ENCODE results near the gene TTC34.
"Not testable (repeated sequence)": the region's sequence is repeated elsewhere in the genome, so short reads cannot be mapped to it uniquely, and the experiment has no call there.

Gene TTC34

DNA sequence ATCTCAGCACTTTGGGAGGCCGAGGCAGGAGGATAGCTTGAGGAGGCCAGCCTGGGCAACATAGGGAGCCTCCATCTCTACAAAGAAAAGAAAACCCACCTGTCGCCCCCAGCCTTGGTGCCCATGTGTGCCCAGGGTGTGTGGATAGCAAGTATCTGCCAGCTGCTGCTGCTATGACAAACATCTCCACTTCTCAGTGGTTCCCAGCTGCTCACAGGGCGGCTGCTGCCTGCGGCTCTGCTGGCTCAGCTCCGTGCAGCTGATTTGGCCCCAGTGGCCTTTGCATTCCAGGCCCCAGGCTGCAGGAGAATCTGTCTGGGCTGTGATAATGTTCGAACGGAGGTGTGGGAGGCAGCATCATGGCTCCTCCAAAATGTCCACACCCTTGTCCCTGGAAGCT lies 10.6 kb upstream of the TTC34 start:
- DNase-seq = no peak

GRCh38 chr1:2811533-2811918 lies 10.0 kb upstream of the TTC34 start:
- no peak for DNase-seq

GRCh38 chr1:2810899-2811532 lies 9.5 kb upstream of the TTC34 start:
- DNase-seq = no peak

GRCh38 chr1:2810281-2810680 lies 8.8 kb upstream of the TTC34 start:
- no peak for DNase-seq

- no peak for DNase-seq
Observed at GRCh38 chr1:2809656-2810055, 8.2 kb upstream of the TTC34 start.

GRCh38 chr1:2808831-2809605 lies 7.5 kb upstream of the TTC34 start:
- no peak for DNase-seq

DNA sequence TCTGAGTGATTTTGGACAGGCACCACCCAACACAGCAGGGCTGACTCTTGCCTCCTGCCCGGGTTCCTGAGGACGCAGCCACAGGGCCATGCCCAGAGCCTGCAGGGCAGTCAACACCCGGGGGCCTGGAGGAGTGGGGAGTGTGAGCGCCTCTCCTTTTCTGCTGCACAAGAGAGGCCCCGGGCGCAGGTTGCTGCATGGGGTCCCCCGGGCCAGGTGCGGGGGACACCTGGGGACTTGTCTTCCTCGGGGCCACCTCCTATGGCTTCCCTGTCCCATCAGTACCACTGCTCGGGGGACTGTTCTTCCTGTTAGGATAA lies 6.9 kb upstream of the TTC34 start:
- DNase-seq = no peak

GRCh38 chr1:2807678-2808385 lies 6.3 kb upstream of the TTC34 start:
- DNase-seq = no peak

DNA sequence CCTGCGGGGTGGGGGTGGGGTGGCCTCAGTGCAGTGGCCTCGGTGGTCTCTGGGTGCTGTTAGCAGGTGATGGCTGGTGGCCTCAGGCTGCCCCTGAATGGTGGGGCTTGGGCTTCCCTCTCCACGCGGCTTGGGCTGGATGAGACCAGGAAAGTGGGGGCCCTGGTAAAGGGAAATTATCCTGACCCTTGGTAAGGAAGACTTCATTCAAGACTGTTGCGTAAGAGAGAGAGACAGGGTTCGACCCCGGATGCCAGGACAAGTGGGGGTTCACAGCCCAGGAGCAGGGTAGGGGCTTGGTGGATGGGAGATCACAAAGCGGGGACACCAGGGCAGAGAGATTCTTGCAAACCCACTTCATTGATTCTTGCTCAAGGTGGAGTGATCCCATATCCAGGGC lies 5.5 kb upstream of the TTC34 start:
- no peak for DNase-seq

DNA sequence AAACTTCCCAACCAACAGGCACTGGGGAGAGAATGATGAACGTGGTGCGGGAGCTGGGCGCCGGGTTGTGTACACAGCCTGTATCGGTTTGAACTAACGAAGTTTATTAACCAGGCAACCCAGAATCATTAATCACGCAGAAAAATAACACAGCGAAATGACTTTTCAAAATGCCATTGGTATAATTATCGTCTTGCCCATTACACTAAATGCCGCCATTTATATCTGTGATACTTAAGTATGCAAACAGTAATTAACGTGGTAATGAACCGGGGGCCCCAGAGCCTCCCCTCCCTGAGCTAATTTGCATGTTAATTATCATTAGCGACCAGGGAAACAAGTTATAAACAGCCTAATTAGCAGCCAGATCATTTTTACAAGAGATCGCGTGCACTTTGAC lies 5.1 kb upstream of the TTC34 start:
- no peak for DNase-seq

DNA sequence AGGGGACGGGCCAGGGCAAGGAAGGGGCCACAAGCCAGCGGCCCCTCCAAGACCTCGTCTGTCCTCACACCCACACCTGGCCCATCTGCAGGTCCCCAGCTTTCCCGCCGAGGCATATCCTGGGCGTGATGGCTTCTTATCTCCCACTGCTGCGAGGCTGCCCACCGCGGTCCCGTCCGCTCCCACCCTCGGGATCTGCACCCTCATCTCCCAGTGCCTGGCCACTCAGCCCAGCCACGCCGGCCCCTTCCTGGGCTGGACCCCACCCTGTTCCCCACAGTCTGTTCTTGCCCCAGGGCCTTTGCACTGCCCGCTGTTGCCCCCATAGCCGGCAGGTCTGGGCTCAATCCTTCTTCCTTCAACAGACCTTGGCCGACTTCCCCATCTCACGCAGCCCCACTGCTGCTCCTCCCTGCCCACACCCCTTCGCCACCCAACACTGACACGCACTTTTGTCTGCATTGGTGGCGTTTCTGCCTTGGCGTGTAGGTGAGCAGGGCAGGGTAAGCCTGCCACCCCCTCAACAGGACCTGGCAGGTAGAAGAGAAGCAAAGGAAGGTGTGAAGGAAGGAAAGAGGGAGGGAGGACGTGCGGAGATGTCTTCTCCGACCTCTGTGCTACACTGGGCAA lies 4.4 kb upstream of the TTC34 start:
- DNase-seq = no peak

- DNase-seq = no peak
Observed at GRCh38 chr1:2804628-2805351, 3.3 kb upstream of the TTC34 start.

GRCh38 chr1:2803931-2804627 lies 2.6 kb upstream of the TTC34 start:
- no peak for DNase-seq

GRCh38 chr1:2803086-2803930 lies 1.8 kb upstream of the TTC34 start:
- DNase-seq = no peak

DNA sequence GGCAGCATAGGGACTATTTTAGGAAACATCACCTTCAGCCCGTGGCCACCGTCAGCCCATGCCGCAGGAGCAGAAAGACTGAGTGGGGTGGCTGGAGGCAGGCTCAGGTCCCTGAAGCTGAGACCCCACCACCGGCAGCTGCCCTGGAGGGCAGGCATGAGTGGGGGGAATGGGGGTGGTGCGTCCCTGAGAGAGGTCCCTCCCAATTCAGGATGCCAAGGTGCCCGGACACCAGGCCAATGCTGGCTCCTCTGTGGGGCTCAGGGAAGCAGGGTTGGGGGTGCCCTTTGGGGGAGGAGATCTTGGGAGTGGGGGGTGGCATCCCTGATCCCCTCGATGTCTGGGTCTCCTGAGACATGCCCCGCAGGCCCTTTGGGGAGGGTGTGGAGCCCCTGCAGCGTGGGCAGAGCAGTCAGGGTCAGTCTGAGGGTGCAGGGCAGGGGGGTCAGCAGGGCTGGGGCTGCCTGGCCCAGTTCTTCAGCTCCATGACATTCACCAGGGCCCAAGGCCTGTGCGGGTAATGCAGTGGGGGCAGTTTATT lies 998 bp upstream of the TTC34 start:
- no peak for DNase-seq

- DNase-seq = no peak
Observed at GRCh38 chr1:2801046-2801445, 447 bp downstream of the TTC34 start.

GRCh38 chr1:2800664-2801045 lies 838 bp downstream of the TTC34 start:
- DNase-seq = no peak

DNA sequence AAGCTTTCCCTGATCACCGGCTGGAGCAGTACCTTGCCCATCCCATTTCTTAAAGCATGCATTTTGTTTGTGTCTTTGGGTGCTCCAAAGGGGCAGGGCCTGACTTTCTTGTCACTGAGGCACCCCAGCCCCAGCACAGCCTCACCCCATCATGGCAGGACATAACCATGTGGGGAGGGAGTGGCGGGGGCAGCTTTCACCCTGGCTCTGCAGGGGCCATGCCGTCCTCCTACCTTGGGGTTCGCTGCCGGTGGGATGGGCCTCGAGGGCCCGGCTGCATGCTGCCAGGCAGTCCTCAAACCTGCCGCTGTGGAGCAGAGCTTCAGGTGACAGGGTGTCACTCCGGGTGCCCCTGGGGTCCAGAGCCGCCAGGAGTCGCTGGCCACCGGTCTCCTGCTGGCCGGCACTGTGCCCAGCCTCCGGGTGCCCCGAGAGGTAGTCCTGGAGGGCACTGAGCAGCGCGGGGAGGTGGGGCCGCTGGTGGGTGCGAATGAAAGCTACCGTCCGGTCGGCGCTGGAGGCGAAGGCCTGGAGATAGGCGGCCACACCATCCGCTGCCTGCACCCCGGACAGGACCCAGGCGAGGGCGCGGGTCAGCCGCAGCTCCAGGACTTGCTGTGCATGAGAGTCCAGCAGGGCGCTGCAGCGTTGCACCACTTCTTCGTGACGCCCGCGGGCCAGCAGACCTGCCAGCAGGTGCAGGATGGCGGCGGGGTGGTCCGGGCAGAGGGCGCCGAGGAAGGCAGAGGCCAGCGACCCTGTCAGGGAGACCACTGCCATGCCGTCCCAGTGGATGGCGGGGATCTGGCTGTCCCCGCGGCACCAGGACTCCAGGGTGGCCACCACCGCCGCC lies 1.5 kb downstream of the TTC34 start:
- DNase-seq = no peak

DNA sequence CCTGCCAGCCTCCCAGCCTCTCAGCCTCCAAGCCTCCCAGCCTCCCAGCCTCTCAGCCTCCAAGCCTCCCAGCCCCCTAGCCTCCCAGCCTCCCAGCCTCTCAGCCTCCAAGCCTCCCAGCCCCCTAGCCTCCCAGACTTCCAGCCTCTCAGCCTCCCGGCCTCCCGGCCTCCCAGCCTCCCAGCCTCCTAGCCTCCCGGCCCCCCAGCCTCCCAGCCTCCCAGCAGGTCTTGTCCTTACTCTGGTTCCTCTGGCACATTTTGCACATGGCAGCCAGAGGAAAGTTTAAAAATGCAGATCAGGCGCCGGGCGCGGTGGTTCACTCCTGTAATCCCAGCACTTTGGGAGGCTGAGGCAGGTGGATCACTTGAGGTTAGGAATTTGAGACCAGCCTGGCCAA lies 2.5 kb downstream of the TTC34 start:
- not testable (repeated sequence) for DNase-seq

GRCh38 chr1:2797741-2798016 lies 3.8 kb downstream of the TTC34 start:
- no peak for DNase-seq

Data from CD4-positive, alpha-beta T cell treated with Interleukin-10 for 1 hour (primary cell).